Vagina (tissue), 2 donors: Measurements from ENCODE around the gene ASPDH.

Source experiments
- CTCF ChIP-seq, 3 experiments: fragments of 450-650 bp in 2 of 3; fragments of 200-600 bp in 1 of 3; sonication (generic) in 1 of 3; IDR thresholded peaks; one replicate each; pipeline ENCODE4 v1.5.1; 2017 to 2019; ENCODE audit warnings: antibody characterized with exemption in 3 of 3, mild to moderate bottlenecking in 2 of 3, moderate library complexity in 2 of 3
- POLR2A ChIP-seq, 2 donors: fragments of 450-650 bp; IDR thresholded peaks; one replicate each; pipeline ENCODE4 v1.6.1; 2017; ENCODE audit warnings: antibody characterized with exemption in 2 of 2, mild to moderate bottlenecking in 2 of 2, moderate library complexity in 2 of 2
- POLR2AphosphoS5 ChIP-seq, 2 donors: sonication (generic); formaldehyde crosslinking; IDR thresholded peaks; one replicate each; pipeline ENCODE4 v1.9.0; 2017; ENCODE audit warnings: antibody characterized with exemption in 2 of 2, mild to moderate bottlenecking in 2 of 2, low read depth in 1 of 2; ENCODE audit not compliant: insufficient read depth in 1 of 2

GRCh38 chr19:50553134-50553703 is 39.5 kb upstream of the ASPDH start:
- no peak for TF ChIP-seq CTCF (IDR thresholded peaks at IDR 0.05)
- no peak for TF ChIP-seq POLR2A (IDR thresholded peaks at IDR 0.05)
- no peak for TF ChIP-seq POLR2AphosphoS5 (IDR thresholded peaks at IDR 0.05; ENCODE audit: insufficient read depth in 1 of 2, low read depth in 1 of 2)
